SH-SY5Y (cell line): ENCODE data around the gene LAMTOR4.

Experiments
- GATA2 ChIP-seq: IDR thresholded peaks from 2 replicates; pipeline ENCODE4 v1.6.1; 2011; ENCODE audit warnings: mild to moderate bottlenecking, low read depth, low read length
- GATA3 ChIP-seq: IDR thresholded peaks from 2 replicates; pipeline ENCODE4 v1.6.1; 2011; ENCODE audit warnings: low read depth, mild to moderate bottlenecking, low read length, moderate library complexity

The LAMTOR4 gene

GRCh38 chr7:100130608-100131453, 17.9 kb upstream of the LAMTOR4 start:
- no peak for TF ChIP-seq GATA2
- no peak for TF ChIP-seq GATA3

- TF ChIP-seq GATA2 = no peak
- no peak for TF ChIP-seq GATA3
These were observed 16.6 kb upstream of the LAMTOR4 start for GRCh38 chr7:100132126-100132525.

GRCh38 chr7:100132697-100133151, 16.0 kb upstream of the LAMTOR4 start:
- TF ChIP-seq GATA3 = no peak
- peak; percentile 83 for TF ChIP-seq GATA2

DNA sequence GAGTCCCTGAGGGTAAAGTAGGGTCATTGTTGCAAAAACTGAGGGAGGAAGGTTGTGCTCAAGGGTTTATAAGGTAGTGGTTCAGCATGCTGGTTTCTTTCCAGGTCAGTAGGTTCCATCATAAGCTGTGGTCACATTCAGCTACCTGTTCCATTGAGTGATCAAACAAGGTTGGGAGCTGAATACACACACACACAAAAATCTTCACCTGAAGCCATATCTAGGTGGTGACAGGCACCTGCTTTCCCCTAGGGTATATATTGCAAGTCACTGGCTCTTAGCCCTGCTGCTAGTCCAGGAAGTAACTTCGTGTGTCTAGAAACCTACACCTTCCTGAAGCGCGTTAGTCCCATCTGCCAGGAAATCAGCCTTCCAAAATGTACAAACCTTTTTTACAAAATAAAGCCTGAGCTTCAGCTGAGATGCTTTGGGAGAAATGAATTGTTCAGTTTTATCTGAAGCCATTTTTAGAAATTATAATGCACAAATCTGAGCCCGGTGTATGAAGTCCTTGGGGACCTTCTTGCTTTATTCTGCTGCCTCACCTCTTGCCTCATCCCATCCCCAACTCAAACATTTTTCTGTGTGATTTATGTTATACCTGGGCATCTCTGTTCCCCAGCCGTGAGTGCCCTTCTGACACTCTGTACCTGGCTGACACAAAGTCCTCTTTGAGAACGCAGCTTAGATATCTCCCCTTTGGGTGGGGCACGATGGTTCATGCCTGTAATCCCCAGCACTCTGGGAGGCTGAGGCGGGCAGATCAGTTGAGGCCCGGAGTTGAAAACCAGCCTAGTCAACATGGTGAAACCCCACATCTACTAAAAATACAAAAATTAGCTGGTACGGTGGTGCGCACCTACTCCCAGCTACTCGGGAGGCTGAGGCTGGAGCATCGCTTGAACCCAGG, 10.6 kb upstream of the LAMTOR4 start:
- TF ChIP-seq GATA3 (no peak), GATA2 (no peak)

- TF ChIP-seq GATA2 (no peak), GATA3 (no peak)
These were observed 7.2 kb upstream of the LAMTOR4 start for GRCh38 chr7:100141555-100141949.

GRCh38 chr7:100142461-100142860, 6.3 kb upstream of the LAMTOR4 start:
- TF ChIP-seq GATA3 (no peak), GATA2 (no peak)

DNA sequence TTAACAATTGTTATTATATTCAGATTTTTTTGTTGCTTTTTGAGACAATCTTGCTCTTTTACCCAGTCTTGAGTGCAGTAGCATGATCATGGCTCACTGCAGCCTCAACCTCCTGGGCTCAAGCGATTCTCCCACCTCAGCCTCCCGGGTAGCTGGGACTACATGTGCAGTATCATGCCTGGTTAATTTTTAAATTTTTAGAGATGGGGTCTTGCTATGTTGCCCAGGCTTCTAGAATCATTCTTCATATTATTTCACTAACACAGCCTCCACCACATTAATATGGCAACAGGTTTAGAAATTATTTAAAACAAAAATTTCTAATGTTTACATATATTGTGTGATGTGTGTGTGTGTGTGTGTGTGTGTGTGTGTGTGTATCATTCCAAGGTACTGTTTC, 1.4 kb upstream of the LAMTOR4 start:
- TF ChIP-seq GATA2 (no peak), GATA3 (no peak)

DNA sequence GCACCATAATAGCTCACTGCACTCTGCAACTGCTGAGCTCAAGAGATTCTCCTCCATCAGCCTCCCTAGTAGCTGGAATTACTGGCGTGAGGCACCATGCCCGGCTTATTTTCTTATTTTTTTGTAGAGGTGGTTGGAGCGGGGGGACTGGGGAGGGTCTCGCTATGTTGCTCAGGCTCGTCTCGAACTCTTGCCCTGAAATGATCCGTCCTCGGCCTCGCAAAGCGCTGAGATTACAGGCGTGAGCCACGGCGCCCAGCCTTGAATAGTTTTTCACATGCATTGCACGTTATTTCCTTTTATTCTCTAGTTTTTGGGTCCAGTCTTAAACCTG, 526 bp upstream of the LAMTOR4 start:
- TF ChIP-seq GATA3 (no peak), GATA2 (no peak)

GRCh38 chr7:100152404-100152803, 3.7 kb downstream of the LAMTOR4 start:
- TF ChIP-seq GATA2 (no peak), GATA3 (no peak)

DNA sequence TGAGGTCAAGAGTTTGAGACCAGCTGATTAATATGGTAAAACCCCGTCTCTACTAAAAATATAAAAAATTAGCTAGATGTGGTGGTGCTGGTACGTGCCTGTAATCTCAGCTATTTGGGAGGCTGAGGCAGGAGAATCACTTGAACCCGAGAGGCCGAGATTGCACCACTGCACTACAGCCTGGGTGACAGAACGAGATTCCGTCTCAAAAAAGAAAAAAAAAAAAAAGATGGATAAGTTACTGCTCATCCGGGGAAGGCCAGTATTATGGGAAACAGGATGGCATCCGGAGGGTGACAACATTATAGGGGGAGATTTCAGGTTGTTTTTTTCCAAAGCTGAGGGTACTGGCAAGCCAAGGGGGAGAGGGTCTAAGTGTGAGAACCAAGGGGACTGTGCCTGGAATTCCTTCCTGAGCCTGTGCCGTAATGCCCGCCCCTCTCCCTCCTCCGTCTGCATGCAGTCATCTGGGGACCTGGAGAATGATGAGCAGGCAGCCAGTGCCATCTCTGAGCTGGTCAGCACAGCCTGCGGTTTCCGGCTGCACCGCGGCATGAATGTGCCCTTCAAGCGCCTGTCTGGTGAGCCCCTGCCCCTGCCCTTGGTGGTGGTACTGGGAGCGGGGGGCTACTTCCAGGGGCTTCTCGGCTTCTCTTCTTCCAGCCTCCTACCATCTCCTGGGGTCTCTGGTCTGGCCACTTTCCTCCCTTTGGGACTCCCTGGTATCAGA, 4.4 kb downstream of the LAMTOR4 start:
- TF ChIP-seq GATA3 (no peak), GATA2 (no peak)

- TF ChIP-seq GATA3 (no peak), GATA2 (no peak)
These were observed 5.2 kb downstream of the LAMTOR4 start for GRCh38 chr7:100153708-100154535.

- TF ChIP-seq GATA2 (no peak), GATA3 (no peak)
These were observed 6.2 kb downstream of the LAMTOR4 start for GRCh38 chr7:100154651-100155491.
